ENCODE measurements around the gene CD36.

Gene CD36

GRCh38 chr7:80637911-80638765, at the start of gene CD36:
Gene CD36 (plus strand): TSS chr7:80638642. CDS start chr7:80646741, 8,099 bp downstream.
- TF ChIP-seq CTCF (IDR thresholded peaks at IDR 0.05; ENCODE audit: extremely low read depth, insufficient read depth, missing control alignments) = no peak
- in situ Hi-C loops (cut with MboI; ENCODE audit: low pct_unique_long_range_greater_than_20kb, low sequenced_read_pairs, unreplicated experiment) = no loop called here
- DNase-seq (ENCODE audit: low spot score) = peak; percentile 4

- in situ Hi-C loops (cut with MboI; ENCODE audit: low pct_unique_long_range_greater_than_20kb, low sequenced_read_pairs, unreplicated experiment) = no loop called here
- TF ChIP-seq CTCF (IDR thresholded peaks at IDR 0.05; ENCODE audit: extremely low read depth, insufficient read depth, missing control alignments) = no peak
- DNase-seq (ENCODE audit: low spot score) = no peak
Observed at GRCh38 chr7:80589631-80590030, 48.8 kb upstream of the CD36 start.

GRCh38 chr7:80591654-80592053, 46.8 kb upstream of the CD36 start:
- in situ Hi-C loops (cut with MboI; ENCODE audit: low pct_unique_long_range_greater_than_20kb, low sequenced_read_pairs, unreplicated experiment) = no loop called here
- peak; percentile 16 for DNase-seq (ENCODE audit: low spot score)
- no peak for TF ChIP-seq CTCF (IDR thresholded peaks at IDR 0.05; ENCODE audit: extremely low read depth, insufficient read depth, missing control alignments)

GRCh38 chr7:80593869-80594586, 44.4 kb upstream of the CD36 start:
- no peak for DNase-seq (ENCODE audit: low spot score)
- no peak for TF ChIP-seq CTCF (IDR thresholded peaks at IDR 0.05; ENCODE audit: extremely low read depth, insufficient read depth, missing control alignments)
- in situ Hi-C loops (cut with MboI; ENCODE audit: low pct_unique_long_range_greater_than_20kb, low sequenced_read_pairs, unreplicated experiment) = no loop called here

- in situ Hi-C loops (cut with MboI; ENCODE audit: low pct_unique_long_range_greater_than_20kb, low sequenced_read_pairs, unreplicated experiment) = no loop called here
- no peak for TF ChIP-seq CTCF (IDR thresholded peaks at IDR 0.05; ENCODE audit: extremely low read depth, insufficient read depth, missing control alignments)
- DNase-seq (ENCODE audit: low spot score) = no peak
Observed at GRCh38 chr7:80596933-80597517, 41.4 kb upstream of the CD36 start.

GRCh38 chr7:80597875-80598274, 40.6 kb upstream of the CD36 start:
- in situ Hi-C loops (cut with MboI; ENCODE audit: low pct_unique_long_range_greater_than_20kb, low sequenced_read_pairs, unreplicated experiment) = no loop called here
- DNase-seq (ENCODE audit: low spot score) = no peak
- no peak for TF ChIP-seq CTCF (IDR thresholded peaks at IDR 0.05; ENCODE audit: extremely low read depth, insufficient read depth, missing control alignments)
